Measurements from ENCODE around the gene MOCS1. TPM values are rescaled to one million over a fixed set of nuclear protein-coding genes. Genes with fewer than 3 reads are reported as not detected.

Gene MOCS1
- total and polyA plus RNA-seq, 9 of the 15 experiments (the other 6 are each of a cell fraction or from before 2014, with no cell fraction given), result 0.69 to 12.7 (median 8.7) TPM

DNA sequence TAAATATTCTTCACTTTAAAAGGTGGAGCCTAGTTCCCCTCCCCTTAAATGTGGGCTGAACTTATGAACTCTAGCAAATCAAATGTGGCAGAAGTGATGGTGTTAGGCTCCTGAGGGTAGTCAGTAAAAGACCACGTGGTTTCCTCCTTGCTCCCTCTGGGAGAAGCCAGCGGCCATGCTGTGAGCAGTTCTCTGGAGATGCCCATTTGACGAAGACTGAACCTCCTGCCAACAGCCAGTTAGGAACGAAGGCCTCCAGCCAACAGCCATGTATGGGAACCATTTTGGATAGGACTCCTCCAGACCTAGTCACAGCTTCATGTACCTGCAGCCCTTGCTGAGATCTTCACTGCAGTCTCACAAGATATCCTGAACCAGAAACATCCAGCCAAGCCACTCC, 7.6 kb upstream of the MOCS1 start:
- Histone ChIP-seq H3K79me2 (ENCODE audit: control insufficient read depth, insufficient read depth, low read length) (no peaks in the 10 kb centered on the region), H3K4me1 (replicated peaks in 1 of 2; ENCODE audit: control insufficient read depth in 2 of 2, insufficient read depth in 2 of 2, low read length in 2 of 2) (peaks cover 0 to 13% of the 10 kb centered on the region in 2 experiments; a peak in 2 of 5 replicates), H3K4me3 (no peak overlapping the region), H3K9ac (ENCODE audit: insufficient read depth in 1 of 2, low read depth in 2 of 2, low read length in 2 of 2) (no peak overlapping the region), H3K4me2 (ENCODE audit: insufficient read depth, low read length) (no peak overlapping the region), H3K27ac (ENCODE audit: extremely low read depth, low read depth, low read length) (no peak overlapping the region), H2AFZ (ENCODE audit: low read depth, low read length) (peak overlapping the region; percentile 43), H4K20me1 (replicated peaks; ENCODE audit: control insufficient read depth, insufficient read depth, low read length) (no peaks in the 10 kb centered on the region), H3K36me3 (ENCODE audit: control insufficient read depth, insufficient read depth, low read length) (no peaks in the 10 kb centered on the region), H3K9me3 (replicated peaks; ENCODE audit: control insufficient read depth, insufficient read depth, low read depth, low read length) (no peaks in the 10 kb centered on the region), H3K9me1 (ENCODE audit: control insufficient read depth, insufficient read depth, low read length) (no peaks in the 10 kb centered on the region), H3K27me3 (ENCODE audit: control insufficient read depth in 2 of 2, insufficient read depth in 2 of 2, low read length in 2 of 2) (peaks cover 0 to 4% of the 10 kb centered on the region in 2 experiments; a peak in 1 of 5 replicates)
- CTCF ChIA-PET (ENCODE audit: low intra/inter-chr PET ratio), result no interaction called here
- FAIRE-seq, result no peak
- POLR2A ChIA-PET, result no interaction called here
- intact Hi-C loops (cut with micrococcal nuclease) (no loop called here), in situ Hi-C loops (cut with MboI) (no loop called here)
- 5% methylated on average over 4 of the region's 4 CpGs for WGBS (ENCODE audit: insufficient coverage, low coverage, missing lambda C conversion rate)
- DNase-seq (ENCODE audit: extremely low read depth in 1 of 4, low spot score in 3 of 4), result peak in 1 of 4 experiments; percentile 56
- BruUV-seq (replicated peaks), result no TSS peak
- peak; percentile 57 for ATAC-seq
- 0 out of 2 replicates have a peak, but pooled peaks have one; percentile 42 for TF ChIP-seq TEAD2 (tag; IDR thresholded peaks at IDR 0.05)
- TF ChIP-seq NUFIP1 (IDR thresholded peaks at IDR 0.05; ENCODE audit: partially characterized antibody), result no peak
- TF ChIP-seq CHD4 (IDR thresholded peaks at IDR 0.05; ENCODE audit: insufficient read depth, insufficient replicate concordance, low read depth, low read length, poor library complexity, severe bottlenecking), result no peak
- TF ChIP-seq, protein P1, sequence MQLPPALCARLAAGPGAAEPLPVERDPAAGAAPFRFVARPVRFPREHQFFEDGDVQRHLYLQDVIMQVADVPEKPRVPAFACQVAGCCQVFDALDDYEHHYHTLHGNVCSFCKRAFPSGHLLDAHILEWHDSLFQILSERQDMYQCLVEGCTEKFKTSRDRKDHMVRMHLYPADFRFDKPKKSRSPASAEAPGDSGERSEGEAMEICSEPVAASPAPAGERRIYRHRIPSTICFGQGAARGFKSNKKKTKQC (CRISPR knock-in tag; IDR thresholded peaks at IDR 0.05), result no peak
- TF ChIP-seq, protein P2, sequence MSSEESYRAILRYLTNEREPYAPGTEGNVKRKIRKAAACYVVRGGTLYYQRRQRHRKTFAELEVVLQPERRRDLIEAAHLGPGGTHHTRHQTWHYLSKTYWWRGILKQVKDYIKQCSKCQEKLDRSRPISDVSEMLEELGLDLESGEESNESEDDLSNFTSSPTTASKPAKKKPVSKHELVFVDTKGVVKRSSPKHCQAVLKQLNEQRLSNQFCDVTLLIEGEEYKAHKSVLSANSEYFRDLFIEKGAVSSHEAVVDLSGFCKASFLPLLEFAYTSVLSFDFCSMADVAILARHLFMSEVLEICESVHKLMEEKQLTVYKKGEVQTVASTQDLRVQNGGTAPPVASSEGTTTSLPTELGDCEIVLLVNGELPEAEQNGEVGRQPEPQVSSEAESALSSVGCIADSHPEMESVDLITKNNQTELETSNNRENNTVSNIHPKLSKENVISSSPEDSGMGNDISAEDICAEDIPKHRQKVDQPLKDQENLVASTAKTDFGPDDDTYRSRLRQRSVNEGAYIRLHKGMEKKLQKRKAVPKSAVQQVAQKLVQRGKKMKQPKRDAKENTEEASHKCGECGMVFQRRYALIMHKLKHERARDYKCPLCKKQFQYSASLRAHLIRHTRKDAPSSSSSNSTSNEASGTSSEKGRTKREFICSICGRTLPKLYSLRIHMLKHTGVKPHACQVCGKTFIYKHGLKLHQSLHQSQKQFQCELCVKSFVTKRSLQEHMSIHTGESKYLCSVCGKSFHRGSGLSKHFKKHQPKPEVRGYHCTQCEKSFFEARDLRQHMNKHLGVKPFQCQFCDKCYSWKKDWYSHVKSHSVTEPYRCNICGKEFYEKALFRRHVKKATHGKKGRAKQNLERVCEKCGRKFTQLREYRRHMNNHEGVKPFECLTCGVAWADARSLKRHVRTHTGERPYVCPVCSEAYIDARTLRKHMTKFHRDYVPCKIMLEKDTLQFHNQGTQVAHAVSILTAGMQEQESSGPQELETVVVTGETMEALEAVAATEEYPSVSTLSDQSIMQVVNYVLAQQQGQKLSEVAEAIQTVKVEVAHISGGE (CRISPR knock-in tag; IDR thresholded peaks at IDR 0.05), result peak in 1 of 3 experiments; percentile 66; a peak in 2 of 6 replicates
- TF ChIP-seq ZNF165 (CRISPR knock-in tag; IDR thresholded peaks at IDR 0.05; ENCODE audit: borderline replicate concordance), result no peak
- TF ChIP-seq, protein P3, sequence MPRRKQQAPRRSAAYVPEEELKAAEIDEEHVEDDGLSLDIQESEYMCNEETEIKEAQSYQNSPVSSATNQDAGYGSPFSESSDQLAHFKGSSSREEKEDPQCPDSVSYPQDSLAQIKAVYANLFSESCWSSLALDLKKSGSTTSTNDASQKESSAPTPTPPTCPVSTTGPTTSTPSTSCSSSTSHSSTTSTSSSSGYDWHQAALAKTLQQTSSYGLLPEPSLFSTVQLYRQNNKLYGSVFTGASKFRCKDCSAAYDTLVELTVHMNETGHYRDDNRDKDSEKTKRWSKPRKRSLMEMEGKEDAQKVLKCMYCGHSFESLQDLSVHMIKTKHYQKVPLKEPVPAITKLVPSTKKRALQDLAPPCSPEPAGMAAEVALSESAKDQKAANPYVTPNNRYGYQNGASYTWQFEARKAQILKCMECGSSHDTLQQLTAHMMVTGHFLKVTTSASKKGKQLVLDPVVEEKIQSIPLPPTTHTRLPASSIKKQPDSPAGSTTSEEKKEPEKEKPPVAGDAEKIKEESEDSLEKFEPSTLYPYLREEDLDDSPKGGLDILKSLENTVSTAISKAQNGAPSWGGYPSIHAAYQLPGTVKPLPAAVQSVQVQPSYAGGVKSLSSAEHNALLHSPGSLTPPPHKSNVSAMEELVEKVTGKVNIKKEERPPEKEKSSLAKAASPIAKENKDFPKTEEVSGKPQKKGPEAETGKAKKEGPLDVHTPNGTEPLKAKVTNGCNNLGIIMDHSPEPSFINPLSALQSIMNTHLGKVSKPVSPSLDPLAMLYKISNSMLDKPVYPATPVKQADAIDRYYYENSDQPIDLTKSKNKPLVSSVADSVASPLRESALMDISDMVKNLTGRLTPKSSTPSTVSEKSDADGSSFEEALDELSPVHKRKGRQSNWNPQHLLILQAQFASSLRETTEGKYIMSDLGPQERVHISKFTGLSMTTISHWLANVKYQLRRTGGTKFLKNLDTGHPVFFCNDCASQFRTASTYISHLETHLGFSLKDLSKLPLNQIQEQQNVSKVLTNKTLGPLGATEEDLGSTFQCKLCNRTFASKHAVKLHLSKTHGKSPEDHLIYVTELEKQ (CRISPR knock-in tag; IDR thresholded peaks at IDR 0.05), result 0 out of 2 replicates have a peak, but pooled peaks have one; percentile 72
- peak; percentile 64 for TF ChIP-seq SMAD3 (CRISPR knock-in tag; conservative IDR thresholded peaks at IDR 0.05)
- TF ChIP-seq NRF1 (conservative IDR thresholded peaks at IDR 0.05 in 1 of 2, IDR thresholded peaks at IDR 0.05 in 1 of 2), result no peak
- TF ChIP-seq, protein P4, sequence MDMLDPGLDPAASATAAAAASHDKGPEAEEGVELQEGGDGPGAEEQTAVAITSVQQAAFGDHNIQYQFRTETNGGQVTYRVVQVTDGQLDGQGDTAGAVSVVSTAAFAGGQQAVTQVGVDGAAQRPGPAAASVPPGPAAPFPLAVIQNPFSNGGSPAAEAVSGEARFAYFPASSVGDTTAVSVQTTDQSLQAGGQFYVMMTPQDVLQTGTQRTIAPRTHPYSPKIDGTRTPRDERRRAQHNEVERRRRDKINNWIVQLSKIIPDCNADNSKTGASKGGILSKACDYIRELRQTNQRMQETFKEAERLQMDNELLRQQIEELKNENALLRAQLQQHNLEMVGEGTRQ (CRISPR knock-in tag; IDR thresholded peaks at IDR 0.05), result peak; percentile 40; the same call in 1 of the 2 replicates
- TF ChIP-seq ZNF175 (CRISPR knock-in tag; IDR thresholded peaks at IDR 0.05; ENCODE audit: low read depth), result peak; percentile 80; the same call in 1 of the 2 replicates
